OCI-LY1 (cell line): ENCODE results near the gene SMDT1.

Source experiments
- EZH2 ChIP-seq: fragments of 200-600 bp; sonication (generic), shearing (Covaris generic); IDR thresholded peaks from 2 replicates; pipeline ENCODE4 v1.8.0; 2017; ENCODE audit warnings: borderline replicate concordance, mixed run types, mild to moderate bottlenecking, antibody characterized with exemption, low read length, moderate library complexity, mixed read lengths
- TF ChIP-seq, protein P1 (sequence below): fragments of 200-600 bp; sonication (generic), shearing (Covaris generic); IDR thresholded peaks from 2 replicates; pipeline ENCODE4 v1.5.1; 2017; ENCODE audit warnings: mild to moderate bottlenecking, antibody characterized with exemption, low read length, moderate library complexity, mixed read lengths

DNA sequence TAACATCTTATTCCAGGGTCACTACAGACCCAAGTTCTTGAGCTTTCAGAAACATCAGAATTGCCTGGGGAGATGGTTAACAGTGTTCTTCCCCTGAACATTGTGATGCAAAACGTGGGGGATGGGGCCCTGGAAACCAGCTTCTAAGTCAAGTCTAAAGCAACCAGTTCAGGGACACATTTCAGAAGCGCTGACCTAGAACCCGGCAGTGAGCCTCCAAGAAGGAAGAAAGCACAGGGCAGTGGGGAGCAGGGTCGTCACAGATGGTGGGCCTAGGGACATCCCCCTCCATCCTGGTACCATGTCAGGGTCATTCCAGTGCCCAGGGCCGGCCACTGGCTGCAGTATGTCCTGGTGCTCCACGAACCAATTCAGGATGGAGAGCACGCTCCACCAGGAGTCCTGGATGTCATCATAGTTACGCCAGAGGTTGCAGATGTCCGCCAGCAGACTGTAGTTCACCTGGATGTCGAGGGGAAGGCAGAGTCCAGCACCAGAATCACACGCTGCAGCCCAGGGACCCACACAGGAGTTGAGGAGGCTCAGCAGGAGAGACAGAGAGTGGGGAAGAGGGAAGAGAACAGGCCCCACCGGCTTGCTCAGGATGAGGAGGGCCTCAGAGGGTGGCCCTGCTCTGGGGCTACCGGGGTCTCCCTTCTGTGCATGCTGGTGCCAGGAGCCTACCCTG, 13.9 kb upstream of the SMDT1 start:
- TF ChIP-seq, protein P1, sequence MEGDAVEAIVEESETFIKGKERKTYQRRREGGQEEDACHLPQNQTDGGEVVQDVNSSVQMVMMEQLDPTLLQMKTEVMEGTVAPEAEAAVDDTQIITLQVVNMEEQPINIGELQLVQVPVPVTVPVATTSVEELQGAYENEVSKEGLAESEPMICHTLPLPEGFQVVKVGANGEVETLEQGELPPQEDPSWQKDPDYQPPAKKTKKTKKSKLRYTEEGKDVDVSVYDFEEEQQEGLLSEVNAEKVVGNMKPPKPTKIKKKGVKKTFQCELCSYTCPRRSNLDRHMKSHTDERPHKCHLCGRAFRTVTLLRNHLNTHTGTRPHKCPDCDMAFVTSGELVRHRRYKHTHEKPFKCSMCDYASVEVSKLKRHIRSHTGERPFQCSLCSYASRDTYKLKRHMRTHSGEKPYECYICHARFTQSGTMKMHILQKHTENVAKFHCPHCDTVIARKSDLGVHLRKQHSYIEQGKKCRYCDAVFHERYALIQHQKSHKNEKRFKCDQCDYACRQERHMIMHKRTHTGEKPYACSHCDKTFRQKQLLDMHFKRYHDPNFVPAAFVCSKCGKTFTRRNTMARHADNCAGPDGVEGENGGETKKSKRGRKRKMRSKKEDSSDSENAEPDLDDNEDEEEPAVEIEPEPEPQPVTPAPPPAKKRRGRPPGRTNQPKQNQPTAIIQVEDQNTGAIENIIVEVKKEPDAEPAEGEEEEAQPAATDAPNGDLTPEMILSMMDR = no peak
- TF ChIP-seq EZH2 = no peak
